ENCODE measurements around the gene CLDN4.

The CLDN4 gene

GRCh38 chr7:73870041-73870492 lies 39.3 kb downstream of the CLDN4 start:
- TF ChIP-seq CTCF (conservative IDR thresholded peaks at IDR 0.05; ENCODE audit: low read depth, low read length) = no peak
- H3K4me3 ChIP-seq (ENCODE audit: low read depth, low read length) = no peak overlapping the region
- DNase-seq (ENCODE audit: low read depth) = no peak

- no peak for DNase-seq (ENCODE audit: low read depth)
- H3K4me3 ChIP-seq (ENCODE audit: low read depth, low read length) = no peak overlapping the region
- no peak for TF ChIP-seq CTCF (conservative IDR thresholded peaks at IDR 0.05; ENCODE audit: low read depth, low read length)
Observed at GRCh38 chr7:73871163-73872011, 40.6 kb downstream of the CLDN4 start.

- no peak overlapping the region for H3K4me3 ChIP-seq (ENCODE audit: low read depth, low read length)
- TF ChIP-seq CTCF (conservative IDR thresholded peaks at IDR 0.05; ENCODE audit: low read depth, low read length) = no peak
- DNase-seq (ENCODE audit: low read depth) = no peak
Observed at GRCh38 chr7:73872056-73872908, 41.5 kb downstream of the CLDN4 start.

GRCh38 chr7:73876361-73876760 lies 45.6 kb downstream of the CLDN4 start:
- no peak overlapping the region for H3K4me3 ChIP-seq (ENCODE audit: low read depth, low read length)
- no peak for DNase-seq (ENCODE audit: low read depth)
- no peak for TF ChIP-seq CTCF (conservative IDR thresholded peaks at IDR 0.05; ENCODE audit: low read depth, low read length)

- DNase-seq (ENCODE audit: low read depth) = no peak
- no peak for TF ChIP-seq CTCF (conservative IDR thresholded peaks at IDR 0.05; ENCODE audit: low read depth, low read length)
- no peak overlapping the region for H3K4me3 ChIP-seq (ENCODE audit: low read depth, low read length)
Observed at GRCh38 chr7:73876973-73877372, 46.2 kb downstream of the CLDN4 start.

- H3K4me3 ChIP-seq (ENCODE audit: low read depth, low read length) = no peak overlapping the region
- no peak for DNase-seq (ENCODE audit: low read depth)
- TF ChIP-seq CTCF (conservative IDR thresholded peaks at IDR 0.05; ENCODE audit: low read depth, low read length) = no peak
Observed at GRCh38 chr7:73879977-73880681, 49.3 kb downstream of the CLDN4 start.
